Tibial nerve (tissue), 4 donors: ENCODE data around the gene SLC27A4.

Experiments
- EP300 ChIP-seq, 2 donors: sonication (generic); formaldehyde crosslinking; IDR thresholded peaks; one replicate each; pipeline ENCODE4 v1.6.1; 2017; ENCODE audit warnings: antibody characterized with exemption in 2 of 2, mild to moderate bottlenecking in 1 of 2
- POLR2A ChIP-seq, 2 donors: fragments of 450-650 bp; IDR thresholded peaks; one replicate each; pipeline ENCODE4 v1.6.1; 2017; ENCODE audit warnings: antibody characterized with exemption in 2 of 2, mild to moderate bottlenecking in 2 of 2, moderate library complexity in 2 of 2
- TF ChIP-seq, protein P1 (sequence below), 5 experiments: fragments of 200-600 bp in 3 of 5; fragments of 450-650 bp in 2 of 5; sonication (generic) in 3 of 5; IDR thresholded peaks; one replicate each; pipeline ENCODE4 v1.5.1; 2016 to 2019; ENCODE audit warnings: antibody characterized with exemption in 5 of 5, mild to moderate bottlenecking in 3 of 5, moderate library complexity in 2 of 5

DNA sequence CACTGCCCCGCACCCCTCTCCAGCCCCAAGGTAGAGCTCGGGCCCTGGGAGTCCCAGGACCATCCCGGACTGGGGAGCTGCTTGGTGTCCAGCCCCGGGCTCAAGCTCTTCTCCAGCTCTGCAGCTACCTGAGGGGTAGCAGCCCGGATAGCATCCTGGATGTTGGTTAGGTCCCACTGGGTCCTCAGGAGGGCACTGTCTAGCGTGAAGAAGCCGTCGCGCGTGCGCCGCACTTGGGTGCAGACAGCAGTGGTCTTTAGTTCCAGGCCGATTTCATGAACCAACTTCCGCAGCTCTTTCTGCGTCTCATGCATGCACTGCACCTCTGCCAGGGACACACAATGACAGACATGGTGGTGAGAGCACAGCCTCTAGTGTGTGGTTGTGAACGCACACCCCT lies 30.8 kb upstream of the SLC27A4 start:
- TF ChIP-seq, protein P1, sequence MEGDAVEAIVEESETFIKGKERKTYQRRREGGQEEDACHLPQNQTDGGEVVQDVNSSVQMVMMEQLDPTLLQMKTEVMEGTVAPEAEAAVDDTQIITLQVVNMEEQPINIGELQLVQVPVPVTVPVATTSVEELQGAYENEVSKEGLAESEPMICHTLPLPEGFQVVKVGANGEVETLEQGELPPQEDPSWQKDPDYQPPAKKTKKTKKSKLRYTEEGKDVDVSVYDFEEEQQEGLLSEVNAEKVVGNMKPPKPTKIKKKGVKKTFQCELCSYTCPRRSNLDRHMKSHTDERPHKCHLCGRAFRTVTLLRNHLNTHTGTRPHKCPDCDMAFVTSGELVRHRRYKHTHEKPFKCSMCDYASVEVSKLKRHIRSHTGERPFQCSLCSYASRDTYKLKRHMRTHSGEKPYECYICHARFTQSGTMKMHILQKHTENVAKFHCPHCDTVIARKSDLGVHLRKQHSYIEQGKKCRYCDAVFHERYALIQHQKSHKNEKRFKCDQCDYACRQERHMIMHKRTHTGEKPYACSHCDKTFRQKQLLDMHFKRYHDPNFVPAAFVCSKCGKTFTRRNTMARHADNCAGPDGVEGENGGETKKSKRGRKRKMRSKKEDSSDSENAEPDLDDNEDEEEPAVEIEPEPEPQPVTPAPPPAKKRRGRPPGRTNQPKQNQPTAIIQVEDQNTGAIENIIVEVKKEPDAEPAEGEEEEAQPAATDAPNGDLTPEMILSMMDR (IDR thresholded peaks at IDR 0.05) = no peak
- TF ChIP-seq POLR2A (IDR thresholded peaks at IDR 0.05) (no peak), EP300 (IDR thresholded peaks at IDR 0.05) (no peak)
